HepG2 (cell line): ENCODE results near the gene LAMC3. TPM values are rescaled to one million over a fixed set of nuclear protein-coding genes. Genes with fewer than 3 reads are reported as not detected.

Experiments
- ATAC-seq: fragments of 200-7000 bp; cut with Tn5 transposase; 3 replicates; pipeline ENCODE4 v1.9.1; 2020; ENCODE audit warnings: mild to moderate bottlenecking, moderate library complexity
- BruUV-seq: library from RNA; stranded (reverse); fragments of 400-500 nt; replicated peaks from 2 replicates; lab custom pipeline; 2021; lab: Mats Ljungman, UMichigan
- CTCF ChIA-PET: fragments of 300-600 bp; formaldehyde crosslinking; extraction: SDS; loops from one replicate; lab custom pipeline; 2021; ENCODE audit warnings: low total read pairs, inconsistent platforms, low intra/inter-chr PET ratio; lab: Yijun Ruan, JAX
- POLR2A ChIA-PET: fragments of 350-600 bp; sonication (Branson Sonifier 250); formaldehyde crosslinking; loops from one replicate; lab custom pipeline; 2020; ENCODE audit warnings: antibody characterized with exemption, inconsistent platforms; lab: Yijun Ruan, JAX
- DNase-seq: peaks from one replicate; pipeline ENCODE4 v3.0.0-alpha.2; 2015; ENCODE audit warnings: low spot score
- FAIRE-seq: peaks from 3 replicates; lab custom pipeline; 2011; peaks lifted over from hg19 to GRCh38; lab: Jason Lieb, UNC
- H2AFZ ChIP-seq: one replicate; pipeline ENCODE4 v1.6.1; 2011; ENCODE audit warnings: low read length, inconsistent platforms
- H3K27ac ChIP-seq: fragments of 300-600 bp; 3 replicates; pipeline ENCODE4 v1.8.0; 2011; ENCODE audit warnings: mixed run types, mild to moderate bottlenecking, mixed read lengths, low read length, inconsistent platforms; ENCODE audit not compliant: insufficient read depth; ENCODE audit errors: extremely low read length
- H3K27me3 ChIP-seq, 2 experiments: fragments of 200-600 bp in 1 of 2; 2 replicates in 1 of 2; 3 replicates in 1 of 2; pipeline versions ENCODE4 v1.6.0 to v1.8.0; 2011; ENCODE audit warnings: low read length in 2 of 2, mild to moderate bottlenecking in 2 of 2, moderate library complexity in 2 of 2, inconsistent platforms in 1 of 2; ENCODE audit not compliant: insufficient read depth in 2 of 2, control insufficient read depth in 1 of 2
- H3K36me3 ChIP-seq, 2 experiments: fragments of 200-600 bp in 1 of 2; replicated peaks in 1 of 2; 2 replicates in 1 of 2; 3 replicates in 1 of 2; pipeline versions ENCODE4 v1.5.1 to v1.8.0; 2011; ENCODE audit warnings: low read length in 2 of 2, inconsistent platforms in 1 of 2; ENCODE audit not compliant: insufficient read depth in 2 of 2, control insufficient read depth in 1 of 2
- H3K4me1 ChIP-seq: 2 replicates; pipeline ENCODE4 v1.5.1; 2012; ENCODE audit warnings: low read length, inconsistent platforms; ENCODE audit not compliant: insufficient read depth
- H3K4me2 ChIP-seq: 2 replicates; pipeline ENCODE4 v1.6.0; 2011; ENCODE audit warnings: low read depth, low read length, inconsistent platforms
- H3K4me3 ChIP-seq, 3 experiments: fragments of 200-600 bp in 1 of 3; sonication (generic), shearing (Covaris generic) in 1 of 3; replicated peaks in 1 of 3; 2 replicates each; pipeline ENCODE4 v1.5.1; 2011 to 2016; ENCODE audit warnings: low read length in 3 of 3, inconsistent platforms in 2 of 3, low read depth in 2 of 3, mild to moderate bottlenecking in 2 of 3, control low read depth in 1 of 3, mixed read lengths in 1 of 3; ENCODE audit not compliant: insufficient read depth in 1 of 3
- H3K79me2 ChIP-seq: one replicate; pipeline ENCODE4 v1.6.1; 2011; ENCODE audit warnings: low read length, inconsistent platforms; ENCODE audit not compliant: insufficient read depth
- H3K9ac ChIP-seq: 2 replicates; pipeline ENCODE4 v1.6.0; 2011; ENCODE audit warnings: mild to moderate bottlenecking, low read depth, low read length, inconsistent platforms; ENCODE audit not compliant: insufficient read depth
- H3K9me3 ChIP-seq: 2 replicates; pipeline ENCODE4 v1.5.1; 2012; ENCODE audit warnings: mild to moderate bottlenecking, low read length
- H4K20me1 ChIP-seq: 2 replicates; pipeline ENCODE4 v1.6.0; 2011; ENCODE audit warnings: inconsistent platforms, mild to moderate bottlenecking, low read length, moderate library complexity; ENCODE audit not compliant: insufficient read depth
- BRD4 ChIP-seq: sonication (generic); formaldehyde crosslinking; IDR thresholded peaks from 2 replicates; pipeline ENCODE4 v1.4.0; 2020; ENCODE audit warnings: missing genetic modification reagents
- ESRRA ChIP-seq: sonication (generic); formaldehyde crosslinking; IDR thresholded peaks from 2 replicates; pipeline ENCODE4 v1.5.1; 2020; ENCODE audit warnings: mild to moderate bottlenecking, low read depth, missing genetic modification reagents
- TSC22D2 ChIP-seq: sonication (generic); formaldehyde crosslinking; IDR thresholded peaks from 2 replicates; pipeline ENCODE4 v1.5.1; 2020; ENCODE audit warnings: missing genetic modification reagents, mild to moderate bottlenecking, borderline replicate concordance
- ZNF550 ChIP-seq: sonication (generic); formaldehyde crosslinking; IDR thresholded peaks from 2 replicates; pipeline ENCODE4 v1.4.0; 2020; ENCODE audit warnings: mild to moderate bottlenecking, missing genetic modification reagents, borderline replicate concordance
- ZSCAN12 ChIP-seq: sonication (generic); formaldehyde crosslinking; IDR thresholded peaks from 2 replicates; pipeline ENCODE4 v1.9.0; 2021; ENCODE audit warnings: mild to moderate bottlenecking, missing genetic modification reagents
- WGBS: methylation state at CpG from one replicate; pipeline ENCODE4 v1.1.6; 2017; ENCODE audit warnings: low lambda C conversion rate; 5-methylcytosine and 5-hydroxymethylcytosine counted together
- in situ Hi-C: cut with HindIII; loops from 2 replicates; pipeline ENCODE4 v1.10.0; 2017; ENCODE audit warnings: low pct_unique_long_range_greater_than_20kb; ENCODE audit not compliant: extremely low pct_ligation_motif_present
- intact Hi-C: fragments of 100-400 bp; cut with micrococcal nuclease; formaldehyde crosslinking; loops from one replicate; pipeline ENCODE4 v1.10.0; 2022; ENCODE audit not compliant: unreplicated experiment
- polyA plus RNA-seq, 8 experiments: library from polyadenylated mRNA; depleted of rRNA in 3 of 8; stranded (reverse) in 7 of 8; unstranded in 1 of 8; fragments of >200 nt; fragmentation: Illumina TruSeq in 4 of 8; extraction: Trizol in 4 of 8; gene quantifications; 2 replicates each; pipeline versions ENCODE4 v1.2.1 to v1.2.3, GENCODE V29; 2011 to 2016; ENCODE audit warnings: low read depth in 4 of 8, missing spikeins in 1 of 8, mixed read lengths in 1 of 8; ENCODE audit not compliant: insufficient read depth in 1 of 8
- total RNA-seq, 5 experiments: library from RNA; depleted of rRNA; stranded (reverse); fragments of >200 nt; fragmentation: Illumina TruSeq; extraction: Trizol; gene quantifications; 2 replicates each; pipeline ENCODE4 v1.2.3, GENCODE V29; 2016; ENCODE audit warnings: low read depth in 1 of 5
- TF ChIP-seq, protein P1 (sequence below): sonication (generic); formaldehyde crosslinking; IDR thresholded peaks from 2 replicates; pipeline ENCODE4 v1.4.0; 2020; ENCODE audit warnings: missing genetic modification reagents, borderline replicate concordance
- TF ChIP-seq, protein P2 (sequence below): sonication (generic); formaldehyde crosslinking; IDR thresholded peaks from 2 replicates; pipeline ENCODE4 v1.5.1; 2020; ENCODE audit warnings: mild to moderate bottlenecking, missing genetic modification reagents
- TF ChIP-seq, protein P3 (sequence below): IDR thresholded peaks from 2 replicates; pipeline ENCODE4 v1.6.1; 2016; ENCODE audit warnings: low read depth, borderline replicate concordance

Gene LAMC3
- total and polyA plus RNA-seq, 2 of the 13 experiments (the other 11 are each of a cell fraction or from before 2014, with no cell fraction given), result 0.07 to 0.57 TPM

DNA sequence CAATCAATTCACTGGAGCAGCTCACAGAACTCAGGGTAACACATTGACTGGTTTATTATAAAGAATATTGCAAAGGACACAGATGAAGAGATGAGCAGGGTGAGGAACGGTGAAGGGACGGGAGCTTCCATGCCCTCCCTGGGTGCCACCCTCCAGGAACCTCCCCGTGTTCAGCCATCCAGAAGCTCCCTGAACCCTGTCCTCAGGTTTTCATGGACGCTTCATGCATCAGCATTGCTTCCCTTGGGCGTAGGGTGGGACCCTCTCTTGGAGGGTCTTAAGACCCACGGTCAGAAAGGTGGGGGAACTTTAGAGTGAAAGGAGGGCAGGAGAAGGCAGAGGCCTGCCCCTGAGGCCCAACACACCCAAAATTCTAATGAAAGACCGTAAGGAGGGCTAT, 12.8 kb downstream of the LAMC3 start:
- no peaks in the 10 kb centered on the region for H3K4me1 ChIP-seq
- no peaks in the 10 kb centered on the region for H3K9me3 ChIP-seq
- CTCF ChIA-PET, result no interaction called here
- no peak overlapping the region for H2AFZ ChIP-seq
- H3K27ac ChIP-seq, result no peak overlapping the region
- FAIRE-seq (no peak), DNase-seq (no peak), ATAC-seq (no peak)
- H3K36me3 ChIP-seq, result no peaks in the 10 kb centered on the region
- no peak overlapping the region for H3K4me3 ChIP-seq
- peaks cover 4 to 66% of the 10 kb centered on the region in 2 experiments; a peak in 4 of 5 replicates for H3K27me3 ChIP-seq
- BruUV-seq, result no TSS peak
- TF ChIP-seq TSC22D2 (no peak), ESRRA (CRISPR knock-in tag) (no peak), ZSCAN12 (no peak), ZNF550 (CRISPR knock-in tag) (no peak), BRD4 (CRISPR knock-in tag) (no peak)
- TF ChIP-seq, protein P1, sequence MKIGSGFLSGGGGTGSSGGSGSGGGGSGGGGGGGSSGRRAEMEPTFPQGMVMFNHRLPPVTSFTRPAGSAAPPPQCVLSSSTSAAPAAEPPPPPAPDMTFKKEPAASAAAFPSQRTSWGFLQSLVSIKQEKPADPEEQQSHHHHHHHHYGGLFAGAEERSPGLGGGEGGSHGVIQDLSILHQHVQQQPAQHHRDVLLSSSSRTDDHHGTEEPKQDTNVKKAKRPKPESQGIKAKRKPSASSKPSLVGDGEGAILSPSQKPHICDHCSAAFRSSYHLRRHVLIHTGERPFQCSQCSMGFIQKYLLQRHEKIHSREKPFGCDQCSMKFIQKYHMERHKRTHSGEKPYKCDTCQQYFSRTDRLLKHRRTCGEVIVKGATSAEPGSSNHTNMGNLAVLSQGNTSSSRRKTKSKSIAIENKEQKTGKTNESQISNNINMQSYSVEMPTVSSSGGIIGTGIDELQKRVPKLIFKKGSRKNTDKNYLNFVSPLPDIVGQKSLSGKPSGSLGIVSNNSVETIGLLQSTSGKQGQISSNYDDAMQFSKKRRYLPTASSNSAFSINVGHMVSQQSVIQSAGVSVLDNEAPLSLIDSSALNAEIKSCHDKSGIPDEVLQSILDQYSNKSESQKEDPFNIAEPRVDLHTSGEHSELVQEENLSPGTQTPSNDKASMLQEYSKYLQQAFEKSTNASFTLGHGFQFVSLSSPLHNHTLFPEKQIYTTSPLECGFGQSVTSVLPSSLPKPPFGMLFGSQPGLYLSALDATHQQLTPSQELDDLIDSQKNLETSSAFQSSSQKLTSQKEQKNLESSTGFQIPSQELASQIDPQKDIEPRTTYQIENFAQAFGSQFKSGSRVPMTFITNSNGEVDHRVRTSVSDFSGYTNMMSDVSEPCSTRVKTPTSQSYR, result no peak
- TF ChIP-seq, protein P2, sequence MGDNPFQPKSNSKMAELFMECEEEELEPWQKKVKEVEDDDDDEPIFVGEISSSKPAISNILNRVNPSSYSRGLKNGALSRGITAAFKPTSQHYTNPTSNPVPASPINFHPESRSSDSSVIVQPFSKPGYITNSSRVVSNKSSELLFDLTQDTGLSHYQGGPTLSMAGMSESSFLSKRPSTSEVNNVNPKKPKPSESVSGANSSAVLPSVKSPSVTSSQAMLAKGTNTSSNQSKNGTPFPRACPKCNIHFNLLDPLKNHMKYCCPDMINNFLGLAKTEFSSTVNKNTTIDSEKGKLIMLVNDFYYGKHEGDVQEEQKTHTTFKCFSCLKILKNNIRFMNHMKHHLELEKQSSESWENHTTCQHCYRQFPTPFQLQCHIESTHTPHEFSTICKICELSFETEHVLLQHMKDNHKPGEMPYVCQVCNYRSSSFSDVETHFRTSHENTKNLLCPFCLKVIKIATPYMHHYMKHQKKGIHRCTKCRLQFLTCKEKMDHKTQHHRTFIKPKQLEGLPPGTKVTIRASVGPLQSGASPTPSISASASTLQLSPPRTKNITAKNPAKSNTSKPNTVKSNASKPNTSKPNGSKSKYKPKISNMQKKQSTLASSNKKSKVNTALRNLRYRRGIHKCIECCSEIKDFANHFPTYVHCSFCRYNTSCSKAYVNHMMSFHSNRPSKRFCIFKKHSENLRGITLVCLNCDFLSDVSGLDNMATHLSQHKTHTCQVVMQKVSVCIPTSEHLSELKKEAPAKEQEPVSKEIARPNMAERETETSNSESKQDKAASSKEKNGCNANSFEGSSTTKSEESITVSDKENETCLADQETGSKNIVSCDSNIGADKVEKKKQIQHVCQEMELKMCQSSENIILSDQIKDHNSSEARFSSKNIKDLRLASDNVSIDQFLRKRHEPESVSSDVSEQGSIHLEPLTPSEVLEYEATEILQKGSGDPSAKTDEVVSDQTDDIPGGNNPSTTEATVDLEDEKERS, result no peak
- TF ChIP-seq, protein P3, sequence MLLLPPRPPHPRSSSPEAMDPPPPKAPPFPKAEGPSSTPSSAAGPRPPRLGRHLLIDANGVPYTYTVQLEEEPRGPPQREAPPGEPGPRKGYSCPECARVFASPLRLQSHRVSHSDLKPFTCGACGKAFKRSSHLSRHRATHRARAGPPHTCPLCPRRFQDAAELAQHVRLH (CRISPR knock-in tag), result no peak
- H3K79me2 ChIP-seq, result no peaks in the 10 kb centered on the region
- 27% methylated on average over 7 of the region's 7 CpGs for WGBS
- H3K4me2 ChIP-seq, result no peak overlapping the region
- H4K20me1 ChIP-seq, result peaks cover 5% of the 10 kb centered on the region; the same call in 1 of the 2 replicates
- intact Hi-C loops (no loop called here), in situ Hi-C loops (no loop called here)
- POLR2A ChIA-PET, result no interaction called here
- no peak overlapping the region for H3K9ac ChIP-seq
